A204.1 (cell line): ENCODE measurements around the gene SLC4A9.

Experiments used
- FAIRE-seq: peaks from 2 replicates; lab custom pipeline; 2012; peaks lifted over from hg19 to GRCh38; lab: Jason Lieb, UNC

The SLC4A9 gene

GRCh38 chr5:140360101-140360500 lies at the start of gene SLC4A9:
TSS of gene SLC4A9 (plus strand) at chr5:140360194. CDS start at chr5:140360237, 43 bp downstream.
- FAIRE-seq: no peak

- FAIRE-seq: no peak
Measured at GRCh38 chr5:140310434-140310833, 49.6 kb upstream of the SLC4A9 start.

- FAIRE-seq: no peak
Measured at GRCh38 chr5:140311011-140311467, 49.0 kb upstream of the SLC4A9 start.

- no peak for FAIRE-seq
Measured at GRCh38 chr5:140312067-140312790, 47.8 kb upstream of the SLC4A9 start.

- no peak for FAIRE-seq
Measured at GRCh38 chr5:140312791-140313189, 47.2 kb upstream of the SLC4A9 start.

- no peak for FAIRE-seq
Measured at GRCh38 chr5:140317859-140318258, 42.1 kb upstream of the SLC4A9 start.

GRCh38 chr5:140318792-140319191 lies 41.2 kb upstream of the SLC4A9 start:
- no peak for FAIRE-seq

GRCh38 chr5:140319833-140320232 lies 40.2 kb upstream of the SLC4A9 start:
- FAIRE-seq: no peak

GRCh38 chr5:140321796-140322195 lies 38.2 kb upstream of the SLC4A9 start:
- FAIRE-seq: no peak

- FAIRE-seq: no peak
Measured at GRCh38 chr5:140322751-140323731, 37.0 kb upstream of the SLC4A9 start.

- no peak for FAIRE-seq
Measured at GRCh38 chr5:140324041-140324600, 35.9 kb upstream of the SLC4A9 start.

- FAIRE-seq: no peak
Measured at GRCh38 chr5:140324617-140325241, 35.3 kb upstream of the SLC4A9 start.

- FAIRE-seq: no peak
Measured at GRCh38 chr5:140325486-140325885, 34.5 kb upstream of the SLC4A9 start.

- FAIRE-seq: no peak
Measured at GRCh38 chr5:140327589-140327988, 32.4 kb upstream of the SLC4A9 start.

- FAIRE-seq: no peak
Measured at GRCh38 chr5:140328036-140328764, 31.8 kb upstream of the SLC4A9 start.

GRCh38 chr5:140329739-140330481 lies 30.1 kb upstream of the SLC4A9 start:
- FAIRE-seq: no peak

GRCh38 chr5:140331638-140332037 lies 28.4 kb upstream of the SLC4A9 start:
- FAIRE-seq: no peak

- no peak for FAIRE-seq
Measured at GRCh38 chr5:140336388-140336787, 23.6 kb upstream of the SLC4A9 start.

- no peak for FAIRE-seq
Measured at GRCh38 chr5:140337880-140338279, 22.1 kb upstream of the SLC4A9 start.

GRCh38 chr5:140338336-140338735 lies 21.7 kb upstream of the SLC4A9 start:
- no peak for FAIRE-seq

- no peak for FAIRE-seq
Measured at GRCh38 chr5:140338908-140339307, 21.1 kb upstream of the SLC4A9 start.
